Smooth muscle cell (in vitro differentiated cells): ENCODE data around the gene CEP112. TPM values are rescaled to one million over a fixed set of nuclear protein-coding genes. Genes with fewer than 3 reads are reported as not detected.
A peak's percentile ranks its signal among the peaks of the same experiment; 100 is the strongest.

ENCODE experiments used
- DNase-seq: peaks from one replicate; lab custom pipeline; 2025; ENCODE audit not compliant: unreplicated experiment; lab: John Stamatoyannopoulos, UW
- H2AFZ ChIP-seq: fragments of 200-600 bp; sonication (generic); 2 replicates; pipeline ENCODE4 v1.6.0; 2016; ENCODE audit warnings: antibody characterized with exemption, low read depth, mild to moderate bottlenecking
- H3F3A ChIP-seq: fragments of 200-600 bp; sonication (generic); 2 replicates; pipeline ENCODE4 v1.6.0; 2017; ENCODE audit warnings: antibody characterized with exemption, low read depth
- H3K27ac ChIP-seq: fragments of 200-600 bp; sonication (generic); 2 replicates; pipeline ENCODE4 v1.5.1; 2016; ENCODE audit warnings: low read depth, mild to moderate bottlenecking
- H3K27me3 ChIP-seq: fragments of 200-600 bp; sonication (generic); 2 replicates; pipeline ENCODE4 v1.6.1; 2016; ENCODE audit warnings: low read depth, mild to moderate bottlenecking
- H3K36me3 ChIP-seq: fragments of 200-600 bp; sonication (generic); 2 replicates; pipeline ENCODE4 v1.5.1; 2016; ENCODE audit warnings: low read depth
- H3K4me1 ChIP-seq: fragments of 200-600 bp; sonication (generic); 2 replicates; pipeline ENCODE4 v1.5.1; 2016; ENCODE audit warnings: low read depth
- H3K4me2 ChIP-seq: fragments of 200-600 bp; sonication (generic); 2 replicates; pipeline ENCODE4 v1.6.0; 2016; ENCODE audit warnings: mild to moderate bottlenecking
- H3K4me3 ChIP-seq: fragments of 200-600 bp; sonication (generic); 2 replicates; pipeline ENCODE4 v1.5.1; 2016; ENCODE audit warnings: mild to moderate bottlenecking
- H3K79me2 ChIP-seq: fragments of 200-600 bp; sonication (generic); 2 replicates; pipeline ENCODE4 v1.6.0; 2016; ENCODE audit warnings: low read depth, mild to moderate bottlenecking
- H3K9ac ChIP-seq: fragments of 200-600 bp; sonication (generic); 2 replicates; pipeline ENCODE4 v1.6.0; 2016; ENCODE audit warnings: low read depth
- H3K9me3 ChIP-seq: fragments of 200-600 bp; sonication (generic); replicated peaks from 2 replicates; pipeline ENCODE4 v1.5.1; 2016; ENCODE audit warnings: low read depth
- H4K20me1 ChIP-seq: fragments of 200-600 bp; sonication (generic); 2 replicates; pipeline ENCODE4 v1.6.0; 2016; ENCODE audit warnings: low read depth
- CTCF ChIP-seq: fragments of 200-600 bp; sonication (generic); IDR thresholded peaks from 2 replicates; pipeline ENCODE4 v1.5.1; 2017; ENCODE audit warnings: borderline replicate concordance, mild to moderate bottlenecking, antibody characterized with exemption; ENCODE audit not compliant: insufficient read depth, poor library complexity, severe bottlenecking
- WGBS: methylation state at CpG from one replicate; pipeline ENCODE4 v1.1.7; 2016; ENCODE audit warnings: low lambda C conversion rate; 5-methylcytosine and 5-hydroxymethylcytosine counted together
- polyA plus RNA-seq: library from polyadenylated mRNA; unstranded; fragments of >200 nt; fragmentation: Nextera tagmentation; extraction: Ambion mirVana; gene quantifications from 2 replicates; pipeline ENCODE4 v1.2.1, GENCODE V29; 2016
- total RNA-seq: library from RNA; depleted of rRNA; stranded (reverse); fragments of >200 nt; gene quantifications from 2 replicates; pipeline ENCODE4 v1.2.3, GENCODE V29; 2014

The CEP112 gene
- total and polyA plus RNA-seq, 2 experiments from 2014 or later: 8.3 to 9.9 TPM

- no peak for TF ChIP-seq CTCF
- Histone ChIP-seq H3F3A (no peaks in the 10 kb centered on the region), H3K36me3 (no peaks in the 10 kb centered on the region), H3K27me3 (no peaks in the 10 kb centered on the region), H3K9me3 (no peaks in the 10 kb centered on the region), H3K79me2 (no peaks in the 10 kb centered on the region), H3K4me1 (no peaks in the 10 kb centered on the region), H3K4me3 (no peak overlapping the region), H3K4me2 (no peak overlapping the region), H2AFZ (no peak overlapping the region), H3K9ac (no peak overlapping the region), H3K27ac (no peak overlapping the region), H4K20me1 (no peaks in the 10 kb centered on the region)
- DNase-seq: no peak
- WGBS: 92% methylated on average over 8 of the region's 8 CpGs
Measured at GRCh38 chr17:66203274-66204015, 11.5 kb upstream of the CEP112 start.

- no peak overlapping the region for H3K9ac ChIP-seq
- DNase-seq: no peak
- H4K20me1 ChIP-seq: no peaks in the 10 kb centered on the region
- H3K4me2 ChIP-seq: no peak overlapping the region
- no peaks in the 10 kb centered on the region for H3K27me3 ChIP-seq
- peak; percentile 56 for TF ChIP-seq CTCF
- H3K36me3 ChIP-seq: no peaks in the 10 kb centered on the region
- WGBS: 17% methylated on average over 3 of the region's 3 CpGs
- no peaks in the 10 kb centered on the region for H3K4me1 ChIP-seq
- no peaks in the 10 kb centered on the region for H3K9me3 ChIP-seq
- no peaks in the 10 kb centered on the region for H3F3A ChIP-seq
- H3K27ac ChIP-seq: no peak overlapping the region
- H3K79me2 ChIP-seq: no peaks in the 10 kb centered on the region
- no peak overlapping the region for H2AFZ ChIP-seq
- no peak overlapping the region for H3K4me3 ChIP-seq
Measured at GRCh38 chr17:66200685-66201092, 8.8 kb upstream of the CEP112 start.

GRCh38 chr17:66198242-66198641 is 6.3 kb upstream of the CEP112 start:
- no peak overlapping the region for H3K27ac ChIP-seq
- no peaks in the 10 kb centered on the region for H3K4me1 ChIP-seq
- H3K9me3 ChIP-seq: no peaks in the 10 kb centered on the region
- WGBS: 95% methylated on average over 8 of the region's 8 CpGs
- no peak overlapping the region for H2AFZ ChIP-seq
- H3K9ac ChIP-seq: no peak overlapping the region
- no peak overlapping the region for H3K4me3 ChIP-seq
- H4K20me1 ChIP-seq: no peaks in the 10 kb centered on the region
- peaks cover 2% of the 10 kb centered on the region for H3F3A ChIP-seq
- TF ChIP-seq CTCF: no peak
- H3K36me3 ChIP-seq: no peaks in the 10 kb centered on the region
- no peak overlapping the region for H3K4me2 ChIP-seq
- no peaks in the 10 kb centered on the region for H3K79me2 ChIP-seq
- DNase-seq: no peak
- H3K27me3 ChIP-seq: no peaks in the 10 kb centered on the region

GRCh38 chr17:66192378-66192687 is 400 bp upstream of the CEP112 start:
- peaks cover 31% of the 10 kb centered on the region for H3K79me2 ChIP-seq
- TF ChIP-seq CTCF: no peak
- H3K27me3 ChIP-seq: no peaks in the 10 kb centered on the region
- peak overlapping the region; percentile 83 for H3K27ac ChIP-seq
- no peak for DNase-seq
- H3K36me3 ChIP-seq: no peaks in the 10 kb centered on the region
- peaks cover 14% of the 10 kb centered on the region for H3K4me1 ChIP-seq
- H2AFZ ChIP-seq: peak overlapping the region; percentile 24
- H4K20me1 ChIP-seq: peaks cover 26% of the 10 kb centered on the region
- H3K9ac ChIP-seq: peak overlapping the region; percentile 84
- H3K9me3 ChIP-seq: no peaks in the 10 kb centered on the region
- WGBS: 13% methylated on average over 10 of the region's 10 CpGs
- peak overlapping the region; percentile 73 for H3K4me3 ChIP-seq
- peak overlapping the region; percentile 95 for H3K4me2 ChIP-seq
- peaks cover 9% of the 10 kb centered on the region for H3F3A ChIP-seq
